ENCODE measurements around the gene DNAL1. TPM values are rescaled to one million over a fixed set of nuclear protein-coding genes. Genes with fewer than 3 reads are reported as not detected.

The DNAL1 gene
- polyA plus RNA-seq, 1 of the 3 experiments (the other 2 are of a cell fraction), result 2.6 TPM

- WGBS (ENCODE audit: low lambda C conversion rate), result 87% methylated on average over 3 of the region's 3 CpGs
- no peak for TF ChIP-seq RFX5 (IDR thresholded peaks at IDR 0.05; ENCODE audit: low read length)
- TF ChIP-seq NRF1 (IDR thresholded peaks at IDR 0.05; ENCODE audit: low read depth, low read length), result no peak
- TF ChIP-seq RAD21 (IDR thresholded peaks at IDR 0.05; ENCODE audit: low read length), result no peak
- TF ChIP-seq, protein P1, sequence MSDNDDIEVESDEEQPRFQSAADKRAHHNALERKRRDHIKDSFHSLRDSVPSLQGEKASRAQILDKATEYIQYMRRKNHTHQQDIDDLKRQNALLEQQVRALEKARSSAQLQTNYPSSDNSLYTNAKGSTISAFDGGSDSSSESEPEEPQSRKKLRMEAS (IDR thresholded peaks at IDR 0.05; ENCODE audit: low read depth), result no peak
- no peak for TF ChIP-seq SIN3A (IDR thresholded peaks at IDR 0.05; ENCODE audit: borderline replicate concordance, low read depth, low read length)
- TF ChIP-seq FOSL2 (IDR thresholded peaks at IDR 0.05; ENCODE audit: borderline replicate concordance, low read depth), result no peak
- no peak for TF ChIP-seq MEF2A (IDR thresholded peaks at IDR 0.05; ENCODE audit: borderline replicate concordance, low read depth)
- TF ChIP-seq CHD2 (IDR thresholded peaks at IDR 0.05; ENCODE audit: low read length, partially characterized antibody), result no peak
- TF ChIP-seq POLR2AphosphoS5 (IDR thresholded peaks at IDR 0.05; ENCODE audit: low read depth, low read length), result no peak
- TF ChIP-seq, protein P2, sequence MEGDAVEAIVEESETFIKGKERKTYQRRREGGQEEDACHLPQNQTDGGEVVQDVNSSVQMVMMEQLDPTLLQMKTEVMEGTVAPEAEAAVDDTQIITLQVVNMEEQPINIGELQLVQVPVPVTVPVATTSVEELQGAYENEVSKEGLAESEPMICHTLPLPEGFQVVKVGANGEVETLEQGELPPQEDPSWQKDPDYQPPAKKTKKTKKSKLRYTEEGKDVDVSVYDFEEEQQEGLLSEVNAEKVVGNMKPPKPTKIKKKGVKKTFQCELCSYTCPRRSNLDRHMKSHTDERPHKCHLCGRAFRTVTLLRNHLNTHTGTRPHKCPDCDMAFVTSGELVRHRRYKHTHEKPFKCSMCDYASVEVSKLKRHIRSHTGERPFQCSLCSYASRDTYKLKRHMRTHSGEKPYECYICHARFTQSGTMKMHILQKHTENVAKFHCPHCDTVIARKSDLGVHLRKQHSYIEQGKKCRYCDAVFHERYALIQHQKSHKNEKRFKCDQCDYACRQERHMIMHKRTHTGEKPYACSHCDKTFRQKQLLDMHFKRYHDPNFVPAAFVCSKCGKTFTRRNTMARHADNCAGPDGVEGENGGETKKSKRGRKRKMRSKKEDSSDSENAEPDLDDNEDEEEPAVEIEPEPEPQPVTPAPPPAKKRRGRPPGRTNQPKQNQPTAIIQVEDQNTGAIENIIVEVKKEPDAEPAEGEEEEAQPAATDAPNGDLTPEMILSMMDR (IDR thresholded peaks at IDR 0.05), result no peak
- no peak for TF ChIP-seq GABPA (IDR thresholded peaks at IDR 0.05; ENCODE audit: low read depth)
- no peak for TF ChIP-seq REST (IDR thresholded peaks at IDR 0.05; ENCODE audit: low read depth, low read length)
- no peak for TF ChIP-seq IRF3 (IDR thresholded peaks at IDR 0.05; ENCODE audit: low read depth, low read length)
- no peak for TF ChIP-seq ELF1 (IDR thresholded peaks at IDR 0.05)
- TF ChIP-seq GATA2 (CRISPR knock-in tag; IDR thresholded peaks at IDR 0.05), result no peak
- TF ChIP-seq EZH2phosphoT487 (IDR thresholded peaks at IDR 0.05; ENCODE audit: borderline replicate concordance, low read depth), result no peak
- no peaks in the 10 kb centered on the region for H3K9me2 ChIP-seq
- ChIA-PET POLR2A (no interaction called here), CTCF (no interaction called here)
- H4K20me1 ChIP-seq (ENCODE audit: insufficient read depth), result no peaks in the 10 kb centered on the region
- H3K4me2 ChIP-seq, result no peak overlapping the region
- no peaks in the 10 kb centered on the region for H3K9me3 ChIP-seq
- peaks cover 9% of the 10 kb centered on the region for H3F3A ChIP-seq (replicated peaks; ENCODE audit: insufficient read depth)
- no peak for DNase-seq
- no peak overlapping the region for H3K27ac ChIP-seq (ENCODE audit: low read depth in 2 of 2, low read length in 1 of 2)
- no peak overlapping the region for H3K4me3 ChIP-seq (ENCODE audit: low read depth in 2 of 2, low read length in 1 of 2)
- no peaks in the 10 kb centered on the region for H3K4me1 ChIP-seq (ENCODE audit: control insufficient read depth in 1 of 2, insufficient read depth in 2 of 2, low read depth in 1 of 2, low read length in 1 of 2)
- no peaks in the 10 kb centered on the region; the same call in 1 of the 2 replicates for H3K79me2 ChIP-seq (ENCODE audit: insufficient read depth)
- peaks cover 5 to 19% of the 10 kb centered on the region in 2 experiments for H3K36me3 ChIP-seq (replicated peaks in 1 of 2; ENCODE audit: control insufficient read depth in 1 of 2, insufficient read depth in 2 of 2, low read length in 1 of 2)
- no peak overlapping the region for H3K9ac ChIP-seq
- no peaks in the 10 kb centered on the region for H3K27me3 ChIP-seq (ENCODE audit: insufficient read depth)
- H2AFZ ChIP-seq (ENCODE audit: low read depth), result no peak overlapping the region
Observed at GRCh38 chr14:73667854-73668253, 23.1 kb downstream of the DNAL1 start.
